H1 (cell line): ENCODE measurements around the gene MYO1D. TPM values are rescaled to one million over a fixed set of nuclear protein-coding genes. Genes with fewer than 3 reads are reported as not detected.

ENCODE experiments used
- CREB1 ChIP-seq: IDR thresholded peaks from 2 replicates; pipeline ENCODE4 v1.6.1; 2012; ENCODE audit warnings: inconsistent platforms
- EGR1 ChIP-seq: IDR thresholded peaks from 2 replicates; pipeline ENCODE4 v1.6.1; 2011; ENCODE audit warnings: low read depth, low read length, borderline replicate concordance
- FOSL1 ChIP-seq: IDR thresholded peaks from 2 replicates; pipeline ENCODE4 v1.6.1; 2011; ENCODE audit warnings: mild to moderate bottlenecking, low read depth, low read length, moderate library complexity; ENCODE audit not compliant: insufficient read depth
- HDAC2 ChIP-seq, 2 experiments: fragments of 300-600 bp in 1 of 2; sonication (generic) in 1 of 2; IDR thresholded peaks; 2 replicates each; pipeline ENCODE4 v1.6.1; 2011 to 2012; ENCODE audit warnings: low read depth in 2 of 2, low read length in 2 of 2, mild to moderate bottlenecking in 2 of 2, moderate library complexity in 2 of 2, borderline replicate concordance in 1 of 2, inconsistent platforms in 1 of 2
- PHF8 ChIP-seq: fragments of 200-600 bp; sonication (generic); conservative IDR thresholded peaks from 2 replicates; pipeline ENCODE4 v1.7.1; 2012; ENCODE audit warnings: low read depth, mild to moderate bottlenecking, inconsistent platforms, low read length, moderate library complexity
- POLR2A ChIP-seq, 2 experiments: IDR thresholded peaks; 1 replicate in 1 of 2; 2 replicates in 1 of 2; pipeline ENCODE4 v1.6.1; 2011; ENCODE audit warnings: low read depth in 2 of 2, low read length in 2 of 2, mild to moderate bottlenecking in 2 of 2; ENCODE audit errors: control extremely low read depth in 1 of 2
- POLR2AphosphoS5 ChIP-seq: IDR thresholded peaks from 2 replicates; pipeline ENCODE4 v1.6.1; 2011; ENCODE audit warnings: low read depth, low read length
- POU5F1 ChIP-seq: IDR thresholded peaks from 2 replicates; pipeline ENCODE4 v1.6.1; 2011; ENCODE audit warnings: low read depth, mild to moderate bottlenecking, low read length, moderate library complexity
- RFX5 ChIP-seq: IDR thresholded peaks from 2 replicates; pipeline ENCODE4 v1.6.1; 2011; ENCODE audit warnings: low read depth, low read length, improper control_type of control experiment, borderline replicate concordance
- SP4 ChIP-seq: IDR thresholded peaks from 2 replicates; pipeline ENCODE4 v1.6.1; 2012; ENCODE audit warnings: low read length, inconsistent platforms
- YY1 ChIP-seq: IDR thresholded peaks from 2 replicates; pipeline ENCODE4 v1.6.1; 2011; ENCODE audit warnings: low read depth, mild to moderate bottlenecking, low read length
- polyA plus RNA-seq, 7 experiments: library from polyadenylated mRNA; depleted of rRNA in 3 of 7; stranded (reverse) in 5 of 7; unstranded in 2 of 7; fragments of >200 nt in 5 of 7; fragments of 200-250 nt in 2 of 7; gene quantifications; 1 replicate in 5 of 7; 2 replicates in 1 of 7; 4 replicates in 1 of 7; pipeline versions ENCODE4 v1.2.1 to v1.2.3, GENCODE V29; 2011 to 2013; ENCODE audit warnings: missing spikeins in 2 of 7, mixed read lengths in 2 of 7
- total RNA-seq: library from RNA; stranded (reverse); fragmentation: NEBNext Ultra II Directional; extraction: Animal tissue kit (Norgen Biotek cat#: 25700); gene quantifications from 2 replicates; pipeline ENCODE4 v1.2.1, GENCODE V29; 2021
- TF ChIP-seq, protein P1 (sequence below): fragments of 300-600 bp; sonication (generic); IDR thresholded peaks from 2 replicates; pipeline ENCODE4 v1.7.1; 2012; ENCODE audit warnings: low read length, moderate library complexity, mild to moderate bottlenecking, inconsistent platforms; ENCODE audit not compliant: insufficient replicate concordance
- TF ChIP-seq, protein P2 (sequence below): IDR thresholded peaks from 2 replicates; pipeline ENCODE4 v1.6.1; 2011; ENCODE audit warnings: low read depth, mild to moderate bottlenecking, low read length; ENCODE audit not compliant: insufficient read depth

The MYO1D gene
- total and polyA plus RNA-seq, 2 of the 8 experiments (the other 6 are each of a cell fraction or from before 2014, with no cell fraction given): 6.5 to 25.4 TPM

DNA sequence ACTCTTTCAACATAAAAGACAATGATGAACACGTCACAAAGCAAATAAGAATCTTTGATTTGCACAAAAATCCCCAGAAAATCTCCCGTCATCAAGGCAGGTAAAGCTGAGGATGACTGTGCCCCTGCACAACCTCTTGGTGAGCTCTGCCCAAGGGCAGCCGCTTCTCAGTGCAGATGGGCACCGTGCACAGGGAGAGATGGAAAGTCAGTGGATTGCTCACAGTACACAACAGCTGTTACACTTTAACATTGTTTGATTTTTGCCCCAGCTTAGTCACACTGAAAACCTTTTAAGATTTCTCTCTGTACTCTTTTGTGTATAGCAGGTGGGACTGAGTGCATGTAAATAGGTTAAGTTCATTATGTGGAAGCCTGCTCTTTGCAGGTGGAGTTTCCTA lies 285.9 kb downstream of the MYO1D start (continued):
- TF ChIP-seq, protein P1, sequence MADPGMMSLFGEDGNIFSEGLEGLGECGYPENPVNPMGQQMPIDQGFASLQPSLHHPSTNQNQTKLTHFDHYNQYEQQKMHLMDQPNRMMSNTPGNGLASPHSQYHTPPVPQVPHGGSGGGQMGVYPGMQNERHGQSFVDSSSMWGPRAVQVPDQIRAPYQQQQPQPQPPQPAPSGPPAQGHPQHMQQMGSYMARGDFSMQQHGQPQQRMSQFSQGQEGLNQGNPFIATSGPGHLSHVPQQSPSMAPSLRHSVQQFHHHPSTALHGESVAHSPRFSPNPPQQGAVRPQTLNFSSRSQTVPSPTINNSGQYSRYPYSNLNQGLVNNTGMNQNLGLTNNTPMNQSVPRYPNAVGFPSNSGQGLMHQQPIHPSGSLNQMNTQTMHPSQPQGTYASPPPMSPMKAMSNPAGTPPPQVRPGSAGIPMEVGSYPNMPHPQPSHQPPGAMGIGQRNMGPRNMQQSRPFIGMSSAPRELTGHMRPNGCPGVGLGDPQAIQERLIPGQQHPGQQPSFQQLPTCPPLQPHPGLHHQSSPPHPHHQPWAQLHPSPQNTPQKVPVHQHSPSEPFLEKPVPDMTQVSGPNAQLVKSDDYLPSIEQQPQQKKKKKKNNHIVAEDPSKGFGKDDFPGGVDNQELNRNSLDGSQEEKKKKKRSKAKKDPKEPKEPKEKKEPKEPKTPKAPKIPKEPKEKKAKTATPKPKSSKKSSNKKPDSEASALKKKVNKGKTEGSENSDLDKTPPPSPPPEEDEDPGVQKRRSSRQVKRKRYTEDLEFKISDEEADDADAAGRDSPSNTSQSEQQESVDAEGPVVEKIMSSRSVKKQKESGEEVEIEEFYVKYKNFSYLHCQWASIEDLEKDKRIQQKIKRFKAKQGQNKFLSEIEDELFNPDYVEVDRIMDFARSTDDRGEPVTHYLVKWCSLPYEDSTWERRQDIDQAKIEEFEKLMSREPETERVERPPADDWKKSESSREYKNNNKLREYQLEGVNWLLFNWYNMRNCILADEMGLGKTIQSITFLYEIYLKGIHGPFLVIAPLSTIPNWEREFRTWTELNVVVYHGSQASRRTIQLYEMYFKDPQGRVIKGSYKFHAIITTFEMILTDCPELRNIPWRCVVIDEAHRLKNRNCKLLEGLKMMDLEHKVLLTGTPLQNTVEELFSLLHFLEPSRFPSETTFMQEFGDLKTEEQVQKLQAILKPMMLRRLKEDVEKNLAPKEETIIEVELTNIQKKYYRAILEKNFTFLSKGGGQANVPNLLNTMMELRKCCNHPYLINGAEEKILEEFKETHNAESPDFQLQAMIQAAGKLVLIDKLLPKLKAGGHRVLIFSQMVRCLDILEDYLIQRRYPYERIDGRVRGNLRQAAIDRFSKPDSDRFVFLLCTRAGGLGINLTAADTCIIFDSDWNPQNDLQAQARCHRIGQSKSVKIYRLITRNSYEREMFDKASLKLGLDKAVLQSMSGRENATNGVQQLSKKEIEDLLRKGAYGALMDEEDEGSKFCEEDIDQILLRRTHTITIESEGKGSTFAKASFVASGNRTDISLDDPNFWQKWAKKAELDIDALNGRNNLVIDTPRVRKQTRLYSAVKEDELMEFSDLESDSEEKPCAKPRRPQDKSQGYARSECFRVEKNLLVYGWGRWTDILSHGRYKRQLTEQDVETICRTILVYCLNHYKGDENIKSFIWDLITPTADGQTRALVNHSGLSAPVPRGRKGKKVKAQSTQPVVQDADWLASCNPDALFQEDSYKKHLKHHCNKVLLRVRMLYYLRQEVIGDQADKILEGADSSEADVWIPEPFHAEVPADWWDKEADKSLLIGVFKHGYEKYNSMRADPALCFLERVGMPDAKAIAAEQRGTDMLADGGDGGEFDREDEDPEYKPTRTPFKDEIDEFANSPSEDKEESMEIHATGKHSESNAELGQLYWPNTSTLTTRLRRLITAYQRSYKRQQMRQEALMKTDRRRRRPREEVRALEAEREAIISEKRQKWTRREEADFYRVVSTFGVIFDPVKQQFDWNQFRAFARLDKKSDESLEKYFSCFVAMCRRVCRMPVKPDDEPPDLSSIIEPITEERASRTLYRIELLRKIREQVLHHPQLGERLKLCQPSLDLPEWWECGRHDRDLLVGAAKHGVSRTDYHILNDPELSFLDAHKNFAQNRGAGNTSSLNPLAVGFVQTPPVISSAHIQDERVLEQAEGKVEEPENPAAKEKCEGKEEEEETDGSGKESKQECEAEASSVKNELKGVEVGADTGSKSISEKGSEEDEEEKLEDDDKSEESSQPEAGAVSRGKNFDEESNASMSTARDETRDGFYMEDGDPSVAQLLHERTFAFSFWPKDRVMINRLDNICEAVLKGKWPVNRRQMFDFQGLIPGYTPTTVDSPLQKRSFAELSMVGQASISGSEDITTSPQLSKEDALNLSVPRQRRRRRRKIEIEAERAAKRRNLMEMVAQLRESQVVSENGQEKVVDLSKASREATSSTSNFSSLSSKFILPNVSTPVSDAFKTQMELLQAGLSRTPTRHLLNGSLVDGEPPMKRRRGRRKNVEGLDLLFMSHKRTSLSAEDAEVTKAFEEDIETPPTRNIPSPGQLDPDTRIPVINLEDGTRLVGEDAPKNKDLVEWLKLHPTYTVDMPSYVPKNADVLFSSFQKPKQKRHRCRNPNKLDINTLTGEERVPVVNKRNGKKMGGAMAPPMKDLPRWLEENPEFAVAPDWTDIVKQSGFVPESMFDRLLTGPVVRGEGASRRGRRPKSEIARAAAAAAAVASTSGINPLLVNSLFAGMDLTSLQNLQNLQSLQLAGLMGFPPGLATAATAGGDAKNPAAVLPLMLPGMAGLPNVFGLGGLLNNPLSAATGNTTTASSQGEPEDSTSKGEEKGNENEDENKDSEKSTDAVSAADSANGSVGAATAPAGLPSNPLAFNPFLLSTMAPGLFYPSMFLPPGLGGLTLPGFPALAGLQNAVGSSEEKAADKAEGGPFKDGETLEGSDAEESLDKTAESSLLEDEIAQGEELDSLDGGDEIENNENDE: no peak
- TF ChIP-seq CREB1: no peak
- TF ChIP-seq POLR2A (IDR thresholded peaks at IDR 0.05; ENCODE audit: control extremely low read depth in 1 of 2, low read depth in 2 of 2, low read length in 2 of 2): no peak
- no peak for TF ChIP-seq POLR2AphosphoS5
- TF ChIP-seq SP4: no peak
- TF ChIP-seq POU5F1: no peak
- TF ChIP-seq RFX5: no peak
- no peak for TF ChIP-seq YY1
- TF ChIP-seq FOSL1: no peak
- TF ChIP-seq EGR1: no peak
- TF ChIP-seq HDAC2 (IDR thresholded peaks at IDR 0.05; ENCODE audit: borderline replicate concordance in 1 of 2, low read depth in 2 of 2, low read length in 2 of 2): no peak
- TF ChIP-seq PHF8: no peak
- TF ChIP-seq, protein P2, sequence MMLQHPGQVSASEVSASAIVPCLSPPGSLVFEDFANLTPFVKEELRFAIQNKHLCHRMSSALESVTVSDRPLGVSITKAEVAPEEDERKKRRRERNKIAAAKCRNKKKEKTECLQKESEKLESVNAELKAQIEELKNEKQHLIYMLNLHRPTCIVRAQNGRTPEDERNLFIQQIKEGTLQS: no peak
